ENCODE data around the gene PRKAG2.

The PRKAG2 gene

GRCh38 chr7:151857866-151858450 is 19.0 kb downstream of the PRKAG2 start:
- Histone ChIP-seq H3F3A (ENCODE audit: low read depth) (no peaks in the 10 kb centered on the region), H3K4me2 (ENCODE audit: low read depth, low read length, poor library complexity, severe bottlenecking) (no peak overlapping the region), H3K9me2 (replicated peaks; ENCODE audit: low read depth, low read length) (no peaks in the 10 kb centered on the region), H3K36me3 (ENCODE audit: insufficient read depth, low read length) (no peaks in the 10 kb centered on the region), H3K27me3 (ENCODE audit: insufficient read depth, low read length, poor library complexity, severe bottlenecking) (no peaks in the 10 kb centered on the region), H3K79me2 (ENCODE audit: insufficient read depth, low read length) (no peaks in the 10 kb centered on the region), H3K4me1 (ENCODE audit: insufficient read depth, low read length, poor library complexity, severe bottlenecking) (no peaks in the 10 kb centered on the region), H2AFZ (ENCODE audit: low read length) (no peak overlapping the region), H4K20me1 (ENCODE audit: insufficient read depth, low read length, poor library complexity, severe bottlenecking) (no peaks in the 10 kb centered on the region), H3K4me3 (ENCODE audit: low read length, poor library complexity, severe bottlenecking) (no peak overlapping the region), H3K9me3 (ENCODE audit: insufficient read depth, low read depth, low read length) (no peaks in the 10 kb centered on the region), H3K9ac (ENCODE audit: low read depth, low read length, poor library complexity, severe bottlenecking) (no peak overlapping the region)
- TF ChIP-seq CTCF (conservative IDR thresholded peaks at IDR 0.05; ENCODE audit: low read length) (no peak), EZH2phosphoT487 (IDR thresholded peaks at IDR 0.05; ENCODE audit: borderline replicate concordance) (no peak)

DNA sequence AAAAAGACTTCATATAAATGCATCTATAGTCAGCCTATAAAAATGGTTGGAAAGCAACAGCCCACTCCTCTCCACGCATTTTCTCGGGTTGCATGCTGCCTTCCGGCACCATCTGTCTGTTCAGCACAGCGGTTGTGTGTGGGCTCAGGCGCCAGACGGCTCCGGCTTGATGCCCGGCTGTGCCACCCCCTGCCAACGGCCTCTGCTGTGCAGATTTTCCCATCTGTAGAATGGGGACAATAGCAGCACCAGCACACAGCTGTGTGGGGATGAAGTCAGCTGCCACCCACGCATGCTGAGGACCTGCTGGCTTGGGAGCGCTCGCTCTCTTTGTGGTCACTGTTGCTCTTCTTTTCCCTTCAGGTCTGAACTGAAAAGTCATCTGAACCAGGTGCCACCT is 19.5 kb downstream of the PRKAG2 start:
- Histone ChIP-seq H3K36me3 (ENCODE audit: insufficient read depth, low read length) (no peaks in the 10 kb centered on the region), H3K4me3 (ENCODE audit: low read length, poor library complexity, severe bottlenecking) (no peak overlapping the region), H3K27me3 (ENCODE audit: insufficient read depth, low read length, poor library complexity, severe bottlenecking) (no peaks in the 10 kb centered on the region), H3K79me2 (ENCODE audit: insufficient read depth, low read length) (no peaks in the 10 kb centered on the region), H3K9me3 (ENCODE audit: insufficient read depth, low read depth, low read length) (no peaks in the 10 kb centered on the region), H2AFZ (ENCODE audit: low read length) (no peak overlapping the region), H3K9ac (ENCODE audit: low read depth, low read length, poor library complexity, severe bottlenecking) (no peak overlapping the region), H4K20me1 (ENCODE audit: insufficient read depth, low read length, poor library complexity, severe bottlenecking) (no peaks in the 10 kb centered on the region), H3F3A (ENCODE audit: low read depth) (no peaks in the 10 kb centered on the region), H3K4me1 (ENCODE audit: insufficient read depth, low read length, poor library complexity, severe bottlenecking) (no peaks in the 10 kb centered on the region), H3K4me2 (ENCODE audit: low read depth, low read length, poor library complexity, severe bottlenecking) (no peak overlapping the region), H3K9me2 (replicated peaks; ENCODE audit: low read depth, low read length) (no peaks in the 10 kb centered on the region)
- TF ChIP-seq EZH2phosphoT487 (IDR thresholded peaks at IDR 0.05; ENCODE audit: borderline replicate concordance) (no peak), CTCF (conservative IDR thresholded peaks at IDR 0.05; ENCODE audit: low read length) (no peak)

GRCh38 chr7:151856516-151856915 is 20.4 kb downstream of the PRKAG2 start:
- H3K9me3 ChIP-seq (ENCODE audit: insufficient read depth, low read depth, low read length): no peaks in the 10 kb centered on the region
- TF ChIP-seq EZH2phosphoT487 (IDR thresholded peaks at IDR 0.05; ENCODE audit: borderline replicate concordance) (no peak), CTCF (conservative IDR thresholded peaks at IDR 0.05; ENCODE audit: low read length) (no peak)

More at GRCh38 chr7:151856516-151856915, 20.4 kb downstream of the PRKAG2 start:
- H3F3A ChIP-seq (ENCODE audit: low read depth): no peaks in the 10 kb centered on the region
- no peak overlapping the region for H3K4me3 ChIP-seq (ENCODE audit: low read length, poor library complexity, severe bottlenecking)
- H3K9me2 ChIP-seq (replicated peaks; ENCODE audit: low read depth, low read length): no peaks in the 10 kb centered on the region
- H3K4me1 ChIP-seq (ENCODE audit: insufficient read depth, low read length, poor library complexity, severe bottlenecking): no peaks in the 10 kb centered on the region
- no peaks in the 10 kb centered on the region for H4K20me1 ChIP-seq (ENCODE audit: insufficient read depth, low read length, poor library complexity, severe bottlenecking)
- H3K4me2 ChIP-seq (ENCODE audit: low read depth, low read length, poor library complexity, severe bottlenecking): no peak overlapping the region
- no peak overlapping the region for H2AFZ ChIP-seq (ENCODE audit: low read length)
- no peak overlapping the region for H3K9ac ChIP-seq (ENCODE audit: low read depth, low read length, poor library complexity, severe bottlenecking)
- no peaks in the 10 kb centered on the region for H3K79me2 ChIP-seq (ENCODE audit: insufficient read depth, low read length)
- no peaks in the 10 kb centered on the region for H3K36me3 ChIP-seq (ENCODE audit: insufficient read depth, low read length)
- no peaks in the 10 kb centered on the region for H3K27me3 ChIP-seq (ENCODE audit: insufficient read depth, low read length, poor library complexity, severe bottlenecking)
